Bone marrow (tissue), 2 donors: ENCODE measurements around the gene GPI.
A peak's percentile ranks its signal among the peaks of the same experiment; 100 is the strongest.

Experiments
- DNase-seq, 2 donors: peaks; one replicate each; lab custom pipeline; 2025; lab: John Stamatoyannopoulos, UW

Gene GPI

DNA sequence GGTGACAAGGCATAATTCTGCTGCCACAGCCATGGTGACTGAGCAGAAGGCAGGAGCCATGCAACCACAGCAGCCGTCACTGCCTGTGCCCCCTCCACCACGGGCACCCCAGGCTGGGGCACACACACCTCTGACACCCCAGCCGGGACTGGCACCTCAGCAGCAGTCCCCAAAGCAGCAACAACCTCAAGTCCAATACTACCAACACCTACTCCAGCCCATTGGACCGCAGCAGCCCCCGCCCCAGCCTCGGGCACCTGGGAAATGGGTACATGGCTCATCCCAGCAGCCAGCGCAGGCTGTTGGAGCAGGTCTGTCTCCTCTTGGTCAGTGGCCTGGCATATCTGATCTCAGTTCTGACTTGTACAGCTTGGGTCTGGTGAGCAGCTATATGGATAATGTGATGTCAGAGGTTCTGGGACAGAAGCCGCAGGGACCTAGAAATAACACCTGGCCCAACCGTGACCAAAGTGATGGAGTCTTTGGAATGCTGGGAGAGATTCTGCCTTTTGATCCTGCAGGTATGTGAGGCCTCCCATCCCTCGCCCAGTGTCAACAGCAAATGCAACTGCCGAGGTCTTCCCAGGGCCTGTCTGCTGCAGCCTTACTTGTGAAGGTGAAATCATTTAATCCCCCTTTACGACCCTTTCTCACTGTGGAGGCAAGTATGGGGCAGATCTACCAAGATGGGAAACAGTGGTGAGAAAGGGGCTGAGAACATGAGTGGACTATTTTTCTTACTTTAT is 22.9 kb upstream of the GPI start:
- DNase-seq: no peak

DNA sequence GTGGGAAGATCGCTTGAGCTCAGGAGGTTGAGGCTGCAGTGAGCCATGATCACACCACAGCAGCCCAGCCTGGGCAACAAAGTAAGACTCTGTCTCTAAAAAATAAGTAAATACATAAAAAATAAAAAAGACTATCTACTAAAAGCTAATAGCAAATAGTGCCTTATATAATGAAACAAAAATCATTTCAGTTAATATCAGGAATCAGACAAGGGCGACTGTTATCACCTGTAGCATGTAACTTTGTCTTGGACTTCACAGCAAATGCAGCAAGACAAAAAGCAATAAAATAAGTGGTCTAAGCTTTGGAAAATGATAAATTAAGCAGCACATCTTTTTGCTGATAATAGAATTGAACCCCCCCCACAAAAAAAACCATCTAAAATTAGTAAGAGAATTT is 21.2 kb upstream of the GPI start:
- DNase-seq: no peak

- DNase-seq: peak in 1 of 2 donors; percentile 9
Measured at GRCh38 chr19:34345947-34346351, 19.0 kb upstream of the GPI start.

DNA sequence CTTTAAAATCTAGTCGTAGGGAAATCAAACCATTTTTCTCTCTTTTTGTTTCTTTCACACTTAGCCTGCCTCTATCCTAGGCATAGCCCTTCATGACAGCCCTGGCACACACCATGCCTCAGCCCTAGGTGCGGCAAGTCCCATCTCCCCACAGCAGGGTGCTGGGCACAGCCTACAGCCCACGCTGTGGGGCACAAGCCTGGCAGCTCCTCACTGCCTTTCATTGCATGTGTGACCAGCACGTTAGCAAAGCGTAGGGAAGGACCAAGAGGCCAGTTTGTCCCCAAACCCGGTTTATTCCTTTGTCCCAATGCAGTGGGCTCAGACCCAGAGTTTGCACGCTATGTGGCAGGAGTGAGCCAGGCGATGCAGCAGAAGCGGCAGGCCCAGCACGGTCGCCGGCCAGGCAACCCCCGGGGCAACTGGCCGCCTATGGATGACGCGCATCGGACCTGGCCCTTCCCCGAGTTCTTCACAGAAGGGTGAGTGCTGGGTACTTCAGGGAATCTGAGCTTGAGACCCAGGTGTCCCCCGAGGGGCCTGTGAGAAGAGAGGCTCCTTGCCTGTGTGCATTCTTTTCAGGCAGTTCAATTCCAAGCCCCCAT is 17.3 kb upstream of the GPI start:
- no peak for DNase-seq

- DNase-seq: no peak
Measured at GRCh38 chr19:34348899-34349487, 16.0 kb upstream of the GPI start.

- DNase-seq: no peak
Measured at GRCh38 chr19:34350161-34350561, 14.8 kb upstream of the GPI start.

DNA sequence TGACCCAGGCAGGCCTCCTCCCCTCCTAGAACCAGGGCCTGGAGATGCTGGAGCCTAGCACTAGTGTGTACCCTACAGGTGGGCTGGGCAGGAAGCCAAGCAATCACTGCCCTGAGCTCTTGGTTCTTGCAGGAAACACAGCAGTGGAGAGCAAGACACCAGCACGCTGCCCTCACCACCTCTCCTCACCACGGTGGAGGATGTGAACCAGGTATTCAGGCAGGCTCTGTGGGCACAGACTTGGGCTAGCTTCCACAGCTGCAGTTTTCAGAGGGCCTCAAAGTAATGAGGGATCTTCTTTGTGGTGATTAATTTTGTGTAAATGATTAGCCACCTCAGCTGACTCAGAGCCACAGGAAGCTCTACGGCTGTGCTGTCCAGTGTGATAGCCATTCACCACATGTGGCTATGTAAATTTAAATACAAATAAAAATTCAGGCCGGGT is 13.6 kb upstream of the GPI start:
- no peak for DNase-seq

GRCh38 chr19:34353546-34353945 is 11.4 kb upstream of the GPI start:
- no peak for DNase-seq

GRCh38 chr19:34355201-34355600 is 9.8 kb upstream of the GPI start:
- no peak for DNase-seq

- no peak for DNase-seq
Measured at GRCh38 chr19:34356875-34357274, 8.1 kb upstream of the GPI start.

DNA sequence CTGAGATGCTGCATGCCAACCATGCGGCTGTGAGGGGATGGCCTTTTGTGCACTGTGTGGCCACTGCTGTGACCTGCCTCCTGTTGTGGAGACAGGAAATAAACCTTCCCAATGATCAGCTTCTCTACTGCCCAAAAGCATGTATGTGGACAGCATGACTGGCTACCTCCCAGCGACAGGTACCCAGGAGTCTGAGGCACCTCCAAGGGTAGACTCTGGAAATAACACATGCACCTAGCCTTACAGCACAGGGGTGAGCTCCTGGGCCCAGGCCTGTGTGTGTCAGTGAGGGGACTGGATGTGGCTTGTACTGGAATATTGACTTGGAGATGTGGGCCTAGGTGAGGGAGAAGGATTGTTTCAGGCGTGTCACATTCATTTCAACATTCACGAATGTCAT is 7.6 kb upstream of the GPI start:
- no peak for DNase-seq

GRCh38 chr19:34359140-34359953 is 5.6 kb upstream of the GPI start:
- DNase-seq: peak; percentile 83 to 89

GRCh38 chr19:34359954-34360315 is 5.1 kb upstream of the GPI start:
- no peak for DNase-seq

DNA sequence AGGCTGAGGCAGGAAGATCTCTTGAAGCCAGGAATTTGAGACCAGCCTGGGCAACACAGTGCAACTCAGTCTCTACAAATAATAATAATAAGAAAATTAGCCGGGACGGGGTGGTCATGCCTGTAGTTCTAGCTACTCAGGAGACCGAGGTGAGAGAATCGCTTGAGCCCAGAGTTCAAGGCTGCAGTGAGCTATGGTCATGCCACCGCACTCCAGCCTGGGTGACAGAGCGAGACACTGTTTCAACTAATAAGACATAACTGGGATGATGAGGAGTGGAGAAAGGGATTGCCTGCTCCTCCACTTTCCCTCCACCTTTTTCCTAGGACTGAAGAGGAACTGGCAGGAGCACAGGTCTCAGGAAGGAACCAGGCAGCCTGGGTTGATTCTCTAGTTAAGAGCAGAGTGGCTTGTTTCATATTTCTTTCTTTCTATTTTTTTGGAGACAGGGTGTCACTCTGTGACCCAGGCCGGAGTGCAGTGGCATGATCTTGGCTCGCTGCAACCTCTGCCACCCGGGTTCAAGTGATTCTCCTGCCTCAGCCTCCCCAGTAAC is 4.6 kb upstream of the GPI start:
- no peak for DNase-seq

DNA sequence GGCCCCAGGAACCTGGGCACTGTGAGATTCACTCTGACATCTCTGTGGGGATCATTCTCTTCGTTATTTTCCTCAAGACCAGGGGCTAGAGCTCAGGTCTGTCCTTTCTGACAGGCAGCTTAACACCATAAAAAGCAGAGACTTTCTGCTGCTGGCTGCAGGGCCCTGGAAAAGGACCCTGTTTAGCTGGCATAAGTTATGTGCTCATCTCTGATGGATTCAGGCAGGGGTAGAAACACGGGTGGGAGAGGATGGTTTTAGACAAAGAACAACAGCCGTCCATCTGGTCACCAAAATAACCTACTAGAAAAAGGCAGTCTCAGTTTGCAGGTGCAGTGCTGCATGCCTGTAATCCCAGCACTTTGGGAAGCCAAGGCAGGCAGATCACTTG is 2.3 kb upstream of the GPI start:
- DNase-seq: no peak

GRCh38 chr19:34363094-34363493 is 1.9 kb upstream of the GPI start:
- DNase-seq: no peak

- no peak for DNase-seq
Measured at GRCh38 chr19:34363930-34364329, 1.1 kb upstream of the GPI start.

GRCh38 chr19:34364462-34364829 is 550 bp upstream of the GPI start:
- no peak for DNase-seq

GRCh38 chr19:34365463-34366401 is 736 bp downstream of the GPI start:
- no peak for DNase-seq

- no peak for DNase-seq
Measured at GRCh38 chr19:34366738-34367623, 2.0 kb downstream of the GPI start.
